ENCODE measurements around the gene ROCK2.

ROCK2 gene

DNA sequence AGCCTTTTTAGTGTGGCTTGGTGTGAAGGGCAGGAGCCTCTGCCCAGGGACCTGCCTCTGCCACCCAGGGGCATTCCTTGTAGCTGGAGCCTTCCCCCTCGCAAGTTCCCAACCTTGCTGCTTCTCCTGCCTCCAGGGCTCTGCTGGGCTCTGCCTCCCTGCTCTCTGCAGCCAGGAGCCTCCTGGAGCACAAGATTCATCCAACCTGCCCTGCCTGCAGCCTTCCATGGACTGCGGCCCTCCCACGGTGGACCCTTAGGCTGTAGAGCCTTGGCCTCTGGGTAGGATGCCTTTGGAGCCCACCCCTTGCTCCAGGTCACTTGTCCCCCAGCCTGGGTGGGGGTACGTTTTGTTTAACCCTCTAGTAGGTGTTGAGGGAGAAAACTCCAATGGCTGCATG lies 186.7 kb downstream of the ROCK2 start:
- Histone ChIP-seq H3K27ac (ENCODE audit: low read depth, low read length) (no peak overlapping the region), H3K27me3 (ENCODE audit: control insufficient read depth, insufficient read depth, low read length) (peaks cover 28% of the 10 kb centered on the region), H3K4me1 (ENCODE audit: control insufficient read depth, insufficient read depth, low read length) (peaks cover 14% of the 10 kb centered on the region; the same call in 1 of the 2 replicates), H3K36me3 (ENCODE audit: control insufficient read depth, insufficient read depth, low read length) (no peaks in the 10 kb centered on the region), H3K9ac (ENCODE audit: low read length) (no peak overlapping the region), H3K4me3 (ENCODE audit: low read depth, low read length) (no peak overlapping the region), H3K9me3 (ENCODE audit: control insufficient read depth, insufficient read depth, low read depth, low read length) (no peaks in the 10 kb centered on the region)

DNA sequence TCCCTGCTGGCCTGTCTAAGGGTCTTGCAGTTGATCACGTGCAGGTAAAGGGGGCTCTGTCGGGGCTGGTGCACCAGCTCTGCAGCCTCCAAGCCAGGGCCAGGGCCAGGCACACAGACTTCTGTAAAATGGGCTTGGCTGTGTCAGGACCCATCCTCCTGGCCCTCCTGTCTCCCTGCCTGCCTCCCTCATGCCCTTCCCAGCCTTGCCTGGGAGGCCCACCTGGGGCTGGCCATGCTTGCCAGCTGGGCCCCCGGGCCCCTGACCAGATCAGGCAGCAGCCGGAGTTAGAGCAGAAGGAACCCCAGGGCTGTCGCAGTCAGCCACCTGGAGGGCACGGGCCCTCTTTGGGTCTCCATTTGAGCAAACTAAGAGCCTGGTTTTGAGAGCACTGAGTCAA lies 187.1 kb downstream of the ROCK2 start:
- no peaks in the 10 kb centered on the region for H3K9me3 ChIP-seq (ENCODE audit: control insufficient read depth, insufficient read depth, low read depth, low read length)
- no peak overlapping the region for H3K4me3 ChIP-seq (ENCODE audit: low read depth, low read length)
- no peak overlapping the region for H3K9ac ChIP-seq (ENCODE audit: low read length)
- H3K36me3 ChIP-seq (ENCODE audit: control insufficient read depth, insufficient read depth, low read length) = no peaks in the 10 kb centered on the region
- no peak overlapping the region for H3K27ac ChIP-seq (ENCODE audit: low read depth, low read length)
- peaks cover 14% of the 10 kb centered on the region; the same call in 1 of the 2 replicates for H3K4me1 ChIP-seq (ENCODE audit: control insufficient read depth, insufficient read depth, low read length)
- peaks cover 29% of the 10 kb centered on the region for H3K27me3 ChIP-seq (ENCODE audit: control insufficient read depth, insufficient read depth, low read length)

DNA sequence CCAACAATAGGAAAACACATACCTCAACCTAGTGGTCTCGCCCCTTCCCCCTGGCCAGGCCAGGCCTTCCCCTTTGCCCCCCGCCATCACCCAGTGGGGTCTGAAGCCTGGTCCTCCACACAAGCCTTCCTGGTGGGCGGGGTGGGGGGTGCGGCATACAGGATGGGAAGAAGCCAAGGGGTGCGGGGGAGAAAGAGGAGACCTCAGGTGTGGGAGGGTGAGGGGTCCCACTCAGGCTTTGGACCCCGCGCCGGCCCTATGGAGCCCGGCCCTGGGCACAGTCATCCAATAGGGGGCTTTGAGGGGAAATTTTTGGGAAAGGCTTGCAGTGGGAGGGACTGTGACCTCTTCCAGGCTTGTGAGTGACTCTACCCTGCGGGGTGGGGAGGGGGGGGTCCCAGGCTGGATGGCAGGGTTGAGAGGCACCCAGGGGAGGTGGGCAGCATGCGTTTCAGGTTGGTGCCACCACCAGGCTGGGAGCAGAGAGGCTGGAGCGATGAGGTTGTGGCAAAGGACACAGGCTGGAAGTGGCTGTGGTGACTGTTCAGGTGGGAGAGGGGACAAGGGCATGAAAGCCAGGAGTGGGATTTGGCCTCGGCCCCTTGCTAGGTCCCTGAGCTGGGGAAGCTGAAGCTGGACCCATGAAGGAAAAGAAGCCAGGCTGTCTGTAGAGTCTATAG lies 187.9 kb downstream of the ROCK2 start:
- no peaks in the 10 kb centered on the region for H3K36me3 ChIP-seq (ENCODE audit: control insufficient read depth, insufficient read depth, low read length)
- peaks cover 29% of the 10 kb centered on the region for H3K27me3 ChIP-seq (ENCODE audit: control insufficient read depth, insufficient read depth, low read length)
- H3K4me3 ChIP-seq (ENCODE audit: low read depth, low read length) = no peak overlapping the region
- H3K4me1 ChIP-seq (ENCODE audit: control insufficient read depth, insufficient read depth, low read length) = peaks cover 14% of the 10 kb centered on the region; the same call in 1 of the 2 replicates
- H3K9ac ChIP-seq (ENCODE audit: low read length) = no peak overlapping the region
- no peak overlapping the region for H3K27ac ChIP-seq (ENCODE audit: low read depth, low read length)
- no peaks in the 10 kb centered on the region for H3K9me3 ChIP-seq (ENCODE audit: control insufficient read depth, insufficient read depth, low read depth, low read length)

DNA sequence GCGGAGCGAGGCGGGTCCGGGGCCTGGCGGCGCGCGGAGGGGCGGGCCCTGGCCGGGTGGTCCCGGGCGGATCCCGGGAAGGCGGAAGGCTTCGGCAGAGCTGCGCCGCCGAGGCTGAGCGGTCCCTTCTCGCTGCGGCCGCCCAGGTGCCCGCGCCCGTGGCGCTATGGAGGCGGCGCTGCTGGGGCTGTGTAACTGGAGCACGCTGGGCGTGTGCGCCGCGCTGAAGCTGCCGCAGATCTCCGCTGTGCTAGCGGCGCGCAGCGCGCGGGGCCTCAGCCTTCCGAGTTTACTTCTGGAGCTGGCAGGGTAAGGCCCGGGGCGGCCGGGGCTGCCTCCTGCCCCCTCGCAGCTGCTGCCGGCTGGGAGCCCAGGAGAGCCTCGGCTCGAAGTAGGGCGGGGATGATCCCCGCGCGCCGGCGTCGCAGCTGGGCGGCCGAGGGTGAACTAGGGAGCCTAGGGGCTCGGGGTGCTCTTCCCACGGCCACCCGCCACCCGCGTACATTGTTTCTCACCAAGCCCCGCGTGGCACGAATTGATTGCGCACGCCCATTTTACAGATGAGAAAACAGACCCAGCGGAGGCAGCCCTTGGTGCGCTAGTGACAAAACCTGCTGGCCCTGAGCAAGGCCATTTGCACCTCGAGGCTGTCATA lies 188.9 kb downstream of the ROCK2 start, which contains the start of gene SLC66A3:
Gene SLC66A3, plus strand, starts transcription at position 87 of the 655 bp plus-strand sequence. Its CDS starts 80 bp downstream, at position 167.
- Histone ChIP-seq H3K4me3 (ENCODE audit: low read depth, low read length) (peak within 1 kb of the TSS; percentile 80), H3K4me1 (ENCODE audit: control insufficient read depth, insufficient read depth, low read length) (peaks cover 14% of the 10 kb centered on the region; the same call in 1 of the 2 replicates), H3K27me3 (ENCODE audit: control insufficient read depth, insufficient read depth, low read length) (peaks cover 29% of the 10 kb centered on the region), H3K9ac (ENCODE audit: low read length) (peak within 1 kb of the TSS; percentile 72), H3K36me3 (ENCODE audit: control insufficient read depth, insufficient read depth, low read length) (no peaks in the 10 kb centered on the region), H3K27ac (ENCODE audit: low read depth, low read length) (peak within 1 kb of the TSS; percentile 66; the same call in 1 of the 2 replicates), H3K9me3 (ENCODE audit: control insufficient read depth, insufficient read depth, low read depth, low read length) (no peaks in the 10 kb centered on the region)

DNA sequence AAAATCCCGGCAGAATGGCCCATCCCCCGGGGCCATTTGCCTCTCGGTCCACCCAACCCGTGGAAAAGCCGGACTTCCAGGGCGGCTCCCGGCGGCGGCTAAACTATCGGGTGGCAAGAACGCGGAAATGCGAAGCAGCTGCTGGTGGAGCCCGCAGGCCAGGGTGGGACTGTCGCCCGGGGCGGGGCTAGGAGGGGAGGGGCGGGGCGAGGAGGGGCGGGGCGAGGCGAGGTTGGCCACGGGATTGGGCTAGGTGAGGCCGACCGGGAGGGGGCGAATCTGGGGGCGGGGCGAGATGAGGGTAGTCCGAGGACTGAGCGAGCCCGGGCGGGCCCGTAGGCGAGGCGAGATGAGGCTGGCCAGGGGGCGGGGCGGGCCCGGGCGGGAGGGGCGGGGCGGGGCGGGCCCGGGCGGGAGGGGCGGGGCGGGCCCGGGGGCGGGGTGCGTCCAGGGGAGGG lies 189.5 kb downstream of the ROCK2 start:
- Histone ChIP-seq H3K4me1 (ENCODE audit: control insufficient read depth, insufficient read depth, low read length) (peaks cover 14% of the 10 kb centered on the region; the same call in 1 of the 2 replicates), H3K27me3 (ENCODE audit: control insufficient read depth, insufficient read depth, low read length) (peaks cover 29% of the 10 kb centered on the region), H3K9ac (ENCODE audit: low read length) (peak overlapping the region; percentile 71), H3K9me3 (ENCODE audit: control insufficient read depth, insufficient read depth, low read depth, low read length) (no peaks in the 10 kb centered on the region), H3K27ac (ENCODE audit: low read depth, low read length) (peak overlapping the region; percentile 66; the same call in 1 of the 2 replicates), H3K36me3 (ENCODE audit: control insufficient read depth, insufficient read depth, low read length) (no peaks in the 10 kb centered on the region), H3K4me3 (ENCODE audit: low read depth, low read length) (peak overlapping the region; percentile 80)

DNA sequence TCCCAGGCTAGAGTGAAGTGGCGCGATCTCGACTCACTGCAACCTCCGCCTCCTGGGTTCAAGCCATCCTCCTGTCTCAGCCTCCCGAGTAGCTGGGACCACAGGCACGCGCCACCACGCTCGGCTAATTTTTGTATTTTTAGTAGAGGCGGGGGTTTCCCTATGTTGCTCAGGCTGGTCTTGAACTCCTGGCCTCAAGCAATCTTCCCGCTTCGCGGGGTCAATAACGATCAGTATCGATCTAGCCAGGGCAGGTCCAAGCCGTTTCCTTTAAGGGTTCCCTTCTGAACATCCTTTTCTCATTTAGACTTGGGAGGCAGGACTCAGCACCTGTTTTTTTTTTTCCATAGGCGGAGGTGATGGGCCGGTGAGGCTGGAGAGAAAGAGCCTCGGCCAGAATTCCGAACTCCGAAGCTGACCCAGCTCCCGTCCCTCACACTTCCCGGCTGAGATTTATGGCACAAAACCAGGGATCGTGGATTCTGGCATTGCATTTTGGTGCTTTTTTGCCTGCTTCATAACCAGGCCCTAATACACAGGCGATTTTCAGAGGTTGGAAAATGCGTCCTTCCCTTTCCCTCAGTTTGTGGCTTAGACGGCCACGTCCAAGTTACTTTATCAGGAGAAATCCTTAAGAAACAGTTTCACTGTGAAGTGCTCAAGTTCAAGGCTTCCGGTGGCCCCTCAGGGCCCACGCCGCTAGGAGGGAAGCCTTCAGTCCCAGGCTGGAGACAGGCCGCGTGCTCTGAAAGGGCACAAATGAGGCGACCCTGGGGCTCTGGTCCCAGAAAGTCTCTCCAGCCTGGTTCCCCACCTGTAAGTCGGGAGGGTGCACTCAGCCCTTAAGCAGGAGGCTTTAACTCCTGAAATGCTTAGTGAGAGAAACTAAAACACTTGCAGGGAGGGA lies 190.2 kb downstream of the ROCK2 start:
- H3K36me3 ChIP-seq (ENCODE audit: control insufficient read depth, insufficient read depth, low read length) = no peaks in the 10 kb centered on the region

DNA sequence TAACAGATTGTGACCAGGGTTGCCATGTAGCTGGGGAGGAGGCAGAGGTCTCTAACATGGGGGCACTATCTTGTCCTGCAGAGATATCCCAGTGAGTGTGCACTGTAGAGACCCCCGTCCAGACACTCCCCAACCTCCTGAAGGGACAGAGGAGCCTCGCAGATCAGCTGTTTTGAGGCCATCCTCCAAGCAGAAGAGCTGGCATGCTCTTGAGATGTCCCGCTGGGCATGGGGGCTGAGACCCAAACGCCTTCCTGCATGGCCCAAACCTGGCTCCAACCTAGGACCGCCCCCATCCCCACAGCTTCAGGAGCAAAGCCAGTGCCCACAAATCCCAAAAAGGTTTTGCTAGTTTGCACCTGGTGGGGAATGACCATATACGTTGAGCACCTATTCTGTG lies 191.8 kb downstream of the ROCK2 start:
- 0 out of 2 replicates have a peak, but pooled peaks cover 3% of the 10 kb centered on the region for H3K9me3 ChIP-seq (ENCODE audit: control insufficient read depth, insufficient read depth, low read depth, low read length)
- no peak overlapping the region for H3K4me3 ChIP-seq (ENCODE audit: low read depth, low read length)
- peaks cover 8% of the 10 kb centered on the region; the same call in 1 of the 2 replicates for H3K4me1 ChIP-seq (ENCODE audit: control insufficient read depth, insufficient read depth, low read length)
- peaks cover 29% of the 10 kb centered on the region for H3K27me3 ChIP-seq (ENCODE audit: control insufficient read depth, insufficient read depth, low read length)
- no peak overlapping the region for H3K27ac ChIP-seq (ENCODE audit: low read depth, low read length)
- no peak overlapping the region for H3K9ac ChIP-seq (ENCODE audit: low read length)
- H3K36me3 ChIP-seq (ENCODE audit: control insufficient read depth, insufficient read depth, low read length) = no peaks in the 10 kb centered on the region

More for the DNA sequence above, 190.2 kb downstream of the ROCK2 start:
- Histone ChIP-seq H3K9ac (ENCODE audit: low read length) (peak overlapping the region; percentile 71), H3K27ac (ENCODE audit: low read depth, low read length) (peak overlapping the region; percentile 66; the same call in 1 of the 2 replicates), H3K9me3 (ENCODE audit: control insufficient read depth, insufficient read depth, low read depth, low read length) (no peaks in the 10 kb centered on the region), H3K4me1 (ENCODE audit: control insufficient read depth, insufficient read depth, low read length) (peaks cover 11% of the 10 kb centered on the region; the same call in 1 of the 2 replicates), H3K4me3 (ENCODE audit: low read depth, low read length) (peak overlapping the region; percentile 58), H3K27me3 (ENCODE audit: control insufficient read depth, insufficient read depth, low read length) (peaks cover 29% of the 10 kb centered on the region)

DNA sequence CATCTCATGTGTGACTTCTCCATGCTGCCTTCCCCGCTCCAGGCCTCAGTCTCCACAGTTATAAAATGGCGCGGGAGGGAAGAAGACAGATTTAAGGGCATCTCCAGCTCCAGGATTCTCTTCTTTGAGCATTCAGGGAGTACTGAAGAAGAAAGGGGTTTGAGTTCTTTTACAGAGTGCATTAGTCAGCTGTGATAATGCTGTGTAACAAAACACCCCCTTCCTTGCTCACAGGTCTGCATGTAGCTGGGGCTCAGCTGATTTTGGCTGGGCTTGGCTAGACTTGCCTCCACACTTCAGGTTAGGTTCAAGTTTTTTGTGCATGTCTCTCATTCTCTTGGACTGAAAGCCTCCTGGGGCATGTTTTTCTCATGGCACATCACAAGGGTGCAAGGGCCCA lies 197.2 kb downstream of the ROCK2 start:
- Histone ChIP-seq H3K9ac (ENCODE audit: low read length) (no peak overlapping the region), H3K9me3 (ENCODE audit: control insufficient read depth, insufficient read depth, low read depth, low read length) (0 out of 2 replicates have a peak, but pooled peaks cover 8% of the 10 kb centered on the region), H3K36me3 (ENCODE audit: control insufficient read depth, insufficient read depth, low read length) (no peaks in the 10 kb centered on the region), H3K4me3 (ENCODE audit: low read depth, low read length) (no peak overlapping the region), H3K4me1 (ENCODE audit: control insufficient read depth, insufficient read depth, low read length) (no peaks in the 10 kb centered on the region), H3K27me3 (ENCODE audit: control insufficient read depth, insufficient read depth, low read length) (no peaks in the 10 kb centered on the region), H3K27ac (ENCODE audit: low read depth, low read length) (no peak overlapping the region)

DNA sequence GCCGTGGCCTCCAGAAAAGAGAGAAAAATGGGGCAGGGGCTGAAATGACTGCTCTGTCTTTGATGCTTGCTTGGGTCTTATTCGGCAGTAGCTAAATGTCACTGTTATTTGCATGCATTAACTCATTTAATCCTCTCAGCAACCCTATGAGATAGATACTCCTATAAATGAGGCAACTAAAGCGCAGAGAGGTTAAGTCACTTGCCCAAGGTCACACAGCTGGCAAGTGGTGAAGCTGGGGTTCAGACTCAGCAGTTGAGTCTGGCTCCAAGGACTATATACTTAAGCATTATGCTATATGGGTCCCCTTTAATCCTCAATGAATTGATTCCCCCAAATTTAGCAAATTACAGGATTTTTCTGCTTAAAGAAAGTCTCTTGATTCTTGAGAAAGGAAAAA lies 198.4 kb downstream of the ROCK2 start:
- Histone ChIP-seq H3K9me3 (ENCODE audit: control insufficient read depth, insufficient read depth, low read depth, low read length) (0 out of 2 replicates have a peak, but pooled peaks cover 8% of the 10 kb centered on the region), H3K4me1 (ENCODE audit: control insufficient read depth, insufficient read depth, low read length) (no peaks in the 10 kb centered on the region), H3K27me3 (ENCODE audit: control insufficient read depth, insufficient read depth, low read length) (no peaks in the 10 kb centered on the region), H3K4me3 (ENCODE audit: low read depth, low read length) (no peak overlapping the region), H3K36me3 (ENCODE audit: control insufficient read depth, insufficient read depth, low read length) (no peaks in the 10 kb centered on the region), H3K27ac (ENCODE audit: low read depth, low read length) (no peak overlapping the region), H3K9ac (ENCODE audit: low read length) (no peak overlapping the region)

DNA sequence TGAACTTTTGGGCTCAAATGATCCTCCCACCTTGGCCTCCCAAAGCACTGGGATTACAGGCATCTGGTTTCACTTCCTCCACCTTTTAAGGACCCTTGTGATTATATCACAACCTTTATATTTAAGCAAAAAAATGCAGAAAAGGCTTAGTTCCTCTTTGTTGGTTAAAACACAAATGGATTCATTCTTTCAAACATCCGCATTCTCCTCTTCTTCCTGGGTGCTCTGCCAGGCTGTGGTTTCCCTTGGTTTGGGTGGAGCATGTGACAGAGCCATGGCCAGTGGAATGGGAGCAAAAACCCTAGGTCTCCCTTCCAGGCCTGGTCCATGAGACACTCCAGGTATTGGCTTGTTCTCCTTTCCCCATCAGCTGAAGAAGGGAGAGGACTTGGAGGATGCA lies 199.1 kb downstream of the ROCK2 start:
- H3K27me3 ChIP-seq (ENCODE audit: control insufficient read depth, insufficient read depth, low read length) = no peaks in the 10 kb centered on the region
- 0 out of 2 replicates have a peak, but pooled peaks cover 8% of the 10 kb centered on the region for H3K9me3 ChIP-seq (ENCODE audit: control insufficient read depth, insufficient read depth, low read depth, low read length)
- no peaks in the 10 kb centered on the region for H3K36me3 ChIP-seq (ENCODE audit: control insufficient read depth, insufficient read depth, low read length)
- H3K9ac ChIP-seq (ENCODE audit: low read length) = no peak overlapping the region
- no peak overlapping the region for H3K27ac ChIP-seq (ENCODE audit: low read depth, low read length)
- no peak overlapping the region for H3K4me3 ChIP-seq (ENCODE audit: low read depth, low read length)
- no peaks in the 10 kb centered on the region for H3K4me1 ChIP-seq (ENCODE audit: control insufficient read depth, insufficient read depth, low read length)
